Islet precursor cell (in vitro differentiated cells): Measurements from ENCODE around the gene OR2T8.

ENCODE experiments used
- DNase-seq: peaks from one replicate; pipeline ENCODE4 v3.0.0-alpha.2; 2018

The OR2T8 gene

DNA sequence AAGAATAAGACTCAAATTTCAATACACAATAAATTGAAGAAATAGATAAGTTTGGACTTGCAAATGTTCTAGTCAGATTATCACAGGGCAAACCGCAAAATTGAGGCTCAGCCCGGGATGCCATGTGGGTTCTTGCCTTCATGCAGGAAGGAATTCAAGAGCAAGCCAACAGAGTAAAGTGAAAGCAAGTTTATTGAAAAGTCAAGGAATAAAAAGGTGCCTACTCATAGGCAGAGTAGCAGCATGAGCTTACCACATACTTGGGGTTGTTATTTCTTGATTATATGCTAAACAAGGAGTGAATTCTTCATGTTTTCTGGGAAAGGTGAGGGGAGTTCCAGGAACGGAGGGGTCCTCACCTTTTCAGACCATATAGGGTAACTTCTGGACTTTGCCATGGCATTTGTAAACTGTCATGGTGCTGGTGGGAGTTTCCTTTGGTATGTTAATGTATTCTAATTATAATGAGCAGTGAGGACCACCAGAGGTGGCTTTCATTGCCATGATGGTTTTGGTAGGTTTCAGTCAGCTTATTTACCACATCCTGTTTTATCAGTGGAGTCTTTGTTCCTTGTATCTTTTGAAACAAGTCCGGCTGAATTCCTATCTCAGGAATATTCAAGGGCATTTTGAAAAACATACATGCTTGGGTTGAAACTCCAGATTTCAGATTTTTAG, 43.0 kb downstream of the OR2T8 start:
- DNase-seq: no peak

DNA sequence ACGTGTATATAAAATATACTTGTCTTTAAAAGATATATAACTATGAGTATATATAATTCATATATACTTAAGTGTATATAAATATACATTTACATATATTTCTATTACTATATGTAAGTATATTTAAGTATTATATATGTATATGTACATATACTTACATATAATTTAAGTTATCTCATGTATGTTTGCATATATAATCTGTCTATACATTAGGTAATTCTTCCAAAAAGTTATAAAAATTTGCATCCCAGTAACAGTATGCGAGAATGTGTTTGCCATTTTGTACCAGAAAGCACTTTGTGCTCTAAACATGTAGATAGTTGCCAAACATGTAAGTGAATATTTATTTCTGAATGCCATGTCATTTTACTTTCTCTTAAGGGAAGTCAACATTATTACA, 44.9 kb downstream of the OR2T8 start, which contains the start of gene OR2AK2:
Gene OR2AK2 (plus strand): TSS at position 301 of the 400 bp plus-strand sequence. CDS start 144 bp downstream, outside the sequence.
- no peak for DNase-seq

DNA sequence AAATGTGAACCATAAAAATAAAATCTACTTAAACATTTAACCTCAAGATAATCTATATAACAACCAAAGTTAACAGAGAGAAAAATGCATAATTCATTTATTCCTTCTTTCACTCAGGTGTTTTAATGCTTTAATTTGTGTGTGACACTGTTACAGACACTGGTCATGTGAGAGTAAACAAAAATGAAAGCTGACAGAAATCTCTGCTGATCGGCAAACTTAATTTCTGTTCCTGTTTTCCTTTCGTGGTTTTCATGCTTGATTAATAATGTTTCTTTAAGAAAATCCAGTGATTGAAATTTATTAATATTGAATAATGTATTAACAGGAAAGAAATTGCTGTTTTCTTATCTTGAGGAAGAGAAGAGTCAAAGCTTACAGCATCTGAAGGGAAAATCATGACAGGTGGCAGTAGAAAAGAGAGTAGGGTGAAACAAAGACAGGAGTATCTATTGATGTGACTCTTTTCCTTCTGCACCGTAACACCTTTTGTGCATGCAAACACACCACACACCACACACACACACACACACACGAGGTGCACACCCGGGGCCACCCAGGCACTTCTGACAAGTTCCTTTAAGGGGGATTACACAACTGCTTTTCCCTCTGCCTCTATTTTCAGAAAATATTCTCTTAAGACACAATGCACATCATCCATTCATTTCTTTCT, 46.6 kb downstream of the OR2T8 start:
- DNase-seq: no peak
